Raji (cell line): Measurements from ENCODE around the gene TGIF2LY.
"Not testable (repeated sequence)": the region's sequence is repeated elsewhere in the genome, so short reads cannot be mapped to it uniquely, and the experiment has no call there.

Experiments used
- POLR2A ChIP-seq: IDR thresholded peaks from 2 replicates; pipeline ENCODE4 v1.6.1; 2011; ENCODE audit warnings: low read depth, low read length, control low read depth; ENCODE audit not compliant: insufficient read depth

Gene TGIF2LY

GRCh38 chrY:3578767-3579166 lies at the start of gene TGIF2LY:
TGIF2LY (plus strand) TSS chrY:3579067; CDS start chrY:3579245, 178 bp downstream.
- TF ChIP-seq POLR2A = not testable (repeated sequence)
